ENCODE measurements around the gene PBLD. TPM values are rescaled to one million over a fixed set of nuclear protein-coding genes. Genes with fewer than 3 reads are reported as not detected.
"Not testable (repeated sequence)": the region's sequence is repeated elsewhere in the genome, so short reads cannot be mapped to it uniquely, and the experiment has no call there.

Gene PBLD
- total RNA-seq, 1 experiment from 2014 or later: 3.1 TPM

- no peak for DNase-seq (ENCODE audit: low spot score)
These were observed 1.8 kb downstream of the PBLD start for GRCh38 chr10:68330852-68331454.

- DNase-seq (ENCODE audit: low spot score): no peak
These were observed 3.2 kb downstream of the PBLD start for GRCh38 chr10:68329506-68329861.

DNA sequence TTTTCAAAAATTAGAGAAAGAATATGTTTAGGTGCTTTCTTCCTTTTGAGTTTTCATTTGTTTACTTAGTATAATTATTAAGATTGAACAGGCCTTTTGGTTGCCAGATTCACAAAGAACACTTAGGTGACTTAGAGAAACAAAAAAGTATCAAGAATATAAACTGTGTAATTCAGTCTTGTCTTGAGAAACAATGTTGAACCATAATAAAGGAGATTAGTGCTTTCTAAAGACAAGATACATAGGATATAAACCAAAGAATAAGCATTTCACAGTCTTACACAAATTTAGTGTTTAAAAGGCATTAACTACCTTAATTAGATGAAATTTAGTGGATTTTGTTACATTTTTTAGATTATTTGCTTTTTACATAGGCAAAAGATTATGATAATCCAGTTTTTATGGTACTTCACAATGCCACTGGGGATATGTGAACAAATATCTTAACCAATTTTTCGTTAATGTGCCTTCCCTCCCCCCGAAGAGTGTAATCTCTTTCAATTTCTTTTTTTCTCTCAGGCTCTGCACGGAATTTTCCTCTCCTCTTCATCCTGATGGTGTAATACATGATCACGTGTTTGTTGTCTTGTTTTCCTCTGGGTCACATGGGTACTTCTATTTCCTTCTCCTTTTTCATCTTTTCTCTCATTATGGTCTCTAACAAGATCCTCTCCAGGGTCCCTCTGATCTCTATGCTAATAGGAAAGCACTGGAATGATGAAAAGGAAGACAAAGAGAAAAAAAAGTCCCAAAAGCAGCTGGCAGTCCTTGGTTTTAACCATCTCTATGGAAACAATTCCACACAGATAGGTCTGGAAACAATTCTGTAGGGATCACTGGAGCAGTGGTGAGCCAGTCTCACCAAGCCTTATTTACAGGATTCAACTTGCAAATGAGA is 4.6 kb downstream of the PBLD start:
- DNase-seq (ENCODE audit: low spot score): peak; percentile 78

DNA sequence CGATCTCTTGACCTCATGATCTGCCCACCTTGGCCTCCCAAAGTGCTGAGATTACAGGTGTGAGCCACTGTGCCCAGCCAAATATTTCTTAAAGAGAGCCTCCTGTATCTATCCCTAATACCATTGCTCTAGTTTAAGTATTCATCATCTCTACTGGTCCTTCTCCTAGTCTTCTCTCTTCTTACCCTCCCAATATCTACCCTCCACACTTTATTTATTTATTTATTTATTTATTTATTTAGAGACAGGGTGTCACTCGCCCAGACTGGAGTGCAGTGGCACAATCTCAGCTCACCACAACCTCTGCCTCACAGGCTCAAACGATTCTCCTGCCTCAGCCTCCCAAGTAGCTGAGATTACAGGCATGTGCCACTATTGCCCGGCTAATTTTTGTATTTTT is 8.3 kb downstream of the PBLD start:
- not testable (repeated sequence) for DNase-seq (ENCODE audit: low spot score)

- DNase-seq (ENCODE audit: low spot score): no peak
These were observed 14.2 kb downstream of the PBLD start for GRCh38 chr10:68318331-68319059.

DNA sequence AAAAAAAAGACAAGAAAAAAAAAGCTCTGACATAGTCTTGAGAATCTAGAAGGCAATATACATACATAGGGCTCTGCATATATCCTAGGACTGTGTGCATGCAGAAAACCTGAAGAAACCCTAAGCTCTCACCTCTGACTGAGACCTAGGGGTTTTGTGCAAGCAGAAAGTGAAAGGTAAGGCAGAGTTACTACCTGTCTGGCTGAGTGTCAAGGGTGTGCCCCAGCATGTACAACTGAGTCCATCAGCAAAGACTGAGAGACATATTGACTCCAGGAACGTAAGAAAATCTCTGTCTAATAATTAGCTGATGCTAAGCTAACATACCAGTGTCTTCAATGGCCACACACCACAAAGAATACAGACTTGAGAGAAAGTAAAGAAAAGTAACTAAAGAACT is 17.1 kb downstream of the PBLD start:
- no peak for DNase-seq (ENCODE audit: low spot score)

DNA sequence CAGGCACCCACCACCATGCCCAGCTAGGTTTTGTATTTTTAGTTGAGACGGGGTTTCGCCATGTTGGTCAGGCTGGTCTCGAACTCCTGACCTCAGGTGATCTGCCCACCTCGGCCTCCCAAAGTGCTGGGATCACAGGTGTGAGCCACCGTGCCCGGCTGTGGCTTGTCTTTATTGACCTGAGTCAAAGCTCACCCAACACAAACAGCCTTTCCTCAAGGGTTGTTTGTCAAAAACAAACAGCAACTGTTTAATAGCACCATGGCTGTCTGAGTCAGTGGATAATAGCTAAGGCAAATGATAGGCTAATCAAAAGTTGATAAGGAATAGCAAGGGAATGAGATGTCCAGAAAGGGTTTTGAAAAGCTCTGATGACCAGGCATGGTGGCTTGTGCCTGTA is 17.8 kb downstream of the PBLD start:
- DNase-seq (ENCODE audit: low spot score): not testable (repeated sequence)

- DNase-seq (ENCODE audit: low spot score): no peak
These were observed 22.2 kb downstream of the PBLD start for GRCh38 chr10:68310531-68310930.

DNA sequence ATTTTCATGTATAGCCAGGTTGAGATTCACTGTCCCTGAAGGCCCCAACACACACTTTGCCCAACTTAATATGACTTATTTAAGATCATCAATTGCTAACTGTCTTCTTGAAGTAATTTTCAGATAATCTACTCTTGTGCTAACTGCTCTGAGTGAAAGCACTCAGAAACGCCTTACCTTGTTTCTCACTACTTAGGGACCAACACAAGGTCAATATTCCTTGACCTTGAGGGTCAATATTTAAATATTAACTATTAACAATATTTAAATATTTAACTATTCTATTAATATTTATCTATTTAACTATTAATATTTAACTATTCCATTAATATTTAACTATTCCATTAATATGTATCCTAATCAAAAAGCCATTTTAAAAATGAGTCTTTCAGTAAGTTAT is 26.9 kb downstream of the PBLD start:
- no peak for DNase-seq (ENCODE audit: low spot score)

- no peak for DNase-seq (ENCODE audit: low spot score)
These were observed 28.8 kb downstream of the PBLD start for GRCh38 chr10:68303849-68304412.

- DNase-seq (ENCODE audit: low spot score): no peak
These were observed 29.9 kb downstream of the PBLD start for GRCh38 chr10:68302871-68303270.

GRCh38 chr10:68302503-68302823 is 30.3 kb downstream of the PBLD start:
- DNase-seq (ENCODE audit: low spot score): no peak

DNA sequence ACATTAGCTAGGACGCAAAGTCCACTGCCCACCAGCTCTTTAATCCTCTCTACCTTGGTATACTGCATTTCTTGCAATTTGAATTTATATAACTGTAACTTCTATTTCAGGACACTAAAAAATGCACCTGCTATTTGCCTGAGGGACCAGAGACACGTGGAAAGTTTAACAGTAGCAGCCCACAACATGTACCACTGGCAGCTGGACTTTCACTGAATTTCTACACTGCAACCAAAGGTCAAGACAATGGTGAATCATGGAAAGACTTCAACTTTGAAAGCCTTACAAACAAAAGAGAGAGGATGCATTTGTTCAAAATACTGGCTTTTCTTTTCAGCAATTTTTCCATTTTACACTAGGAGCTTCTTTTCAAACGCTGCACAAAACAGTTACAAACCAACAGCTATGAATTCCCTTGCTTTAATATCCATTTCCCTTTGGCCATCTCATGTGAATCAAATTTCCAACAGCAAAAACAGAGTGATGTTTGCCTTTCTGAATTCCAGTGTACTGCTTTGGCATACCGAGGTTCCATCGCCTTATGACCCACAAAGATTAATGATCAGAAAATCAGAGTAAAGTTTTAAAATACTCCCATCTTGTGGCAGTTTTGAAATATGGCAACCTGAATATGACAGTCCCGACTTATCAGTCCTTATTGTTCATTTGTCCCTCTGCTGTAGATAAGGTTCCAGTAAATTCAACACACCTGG is 30.8 kb downstream of the PBLD start:
- peak; percentile 32 for DNase-seq (ENCODE audit: low spot score)

GRCh38 chr10:68301301-68301700 is 31.4 kb downstream of the PBLD start:
- DNase-seq (ENCODE audit: low spot score): no peak

DNA sequence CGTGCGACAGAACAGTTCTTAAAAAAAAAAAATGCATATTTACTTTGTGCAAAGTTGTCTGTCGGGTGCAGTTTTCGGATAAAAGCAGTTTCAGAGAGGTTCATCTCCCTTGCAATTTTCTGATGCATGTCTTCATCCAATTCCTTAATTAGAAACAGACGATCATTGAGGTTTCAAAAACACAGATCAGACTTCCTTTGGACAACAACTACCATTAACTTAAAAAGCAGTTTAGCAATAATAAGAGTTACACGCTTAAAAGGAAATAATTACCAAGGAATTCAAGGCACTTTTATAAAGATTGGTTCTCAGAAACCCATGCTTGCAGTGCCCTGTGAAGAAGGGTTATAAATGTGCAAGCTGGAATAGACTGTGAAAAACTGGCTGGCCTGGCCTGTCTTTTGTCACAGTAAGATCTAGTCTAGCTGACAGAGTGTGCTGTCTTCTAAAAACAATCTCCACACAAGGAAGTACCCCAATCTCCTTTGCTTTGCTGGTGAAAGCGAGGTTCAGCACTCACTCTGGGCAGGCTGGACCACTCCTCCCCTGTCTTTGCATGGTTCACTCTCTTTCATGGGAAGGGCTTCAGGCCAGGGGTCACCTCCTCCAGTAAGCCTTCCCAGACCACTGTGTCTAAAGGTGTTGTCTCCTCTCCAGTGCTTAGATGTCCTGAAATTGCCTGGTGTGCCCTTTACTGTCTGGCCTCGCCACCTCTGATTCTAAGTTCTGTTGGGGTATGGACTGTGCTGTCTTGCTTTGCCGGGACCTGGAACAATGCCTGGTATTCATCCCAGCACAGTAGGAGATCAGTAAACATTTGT is 35.7 kb downstream of the PBLD start:
- DNase-seq (ENCODE audit: low spot score): no peak

DNA sequence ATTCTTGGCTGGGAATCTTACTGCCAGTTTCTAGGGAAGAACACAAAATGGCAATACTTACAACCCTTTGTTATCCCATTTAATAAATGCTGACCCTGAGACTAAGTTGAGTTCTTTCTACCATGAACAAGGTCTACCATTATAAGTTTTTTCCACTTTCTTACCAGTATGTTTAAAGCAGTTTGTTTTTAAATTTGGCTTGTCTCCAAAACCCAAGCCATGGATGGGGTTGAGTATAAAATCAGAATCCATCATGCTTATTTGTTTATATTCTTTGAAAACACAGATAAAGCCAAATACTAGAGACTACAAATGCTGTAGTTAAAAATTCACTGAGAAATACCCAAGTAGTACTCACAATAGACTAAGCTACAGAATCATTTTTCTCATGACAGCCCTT is 42.0 kb downstream of the PBLD start:
- no peak for DNase-seq (ENCODE audit: low spot score)

- no peak for DNase-seq (ENCODE audit: low spot score)
These were observed 44.0 kb downstream of the PBLD start for GRCh38 chr10:68288717-68289116.

GRCh38 chr10:68284062-68285001 is 48.4 kb downstream of the PBLD start:
- no peak for DNase-seq (ENCODE audit: low spot score)

DNA sequence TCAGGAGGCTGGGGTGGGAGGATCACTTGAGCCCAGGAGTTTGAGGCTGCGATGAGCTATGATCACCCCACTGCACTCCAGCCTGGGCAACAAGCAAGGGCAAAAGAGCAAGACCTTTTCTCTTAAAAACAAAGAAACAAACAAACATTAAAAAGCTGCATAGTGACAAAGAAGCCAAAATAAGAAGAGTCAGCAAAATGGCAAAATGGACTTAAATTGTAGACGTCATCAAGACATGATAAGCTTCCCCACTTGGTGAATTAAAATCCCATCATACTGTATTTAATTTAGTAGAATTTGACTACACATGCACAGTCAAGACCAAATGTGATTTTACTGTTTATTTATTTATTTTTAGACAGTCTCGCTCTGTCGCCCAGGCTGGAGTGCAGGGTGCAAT is 52.0 kb downstream of the PBLD start:
- DNase-seq (ENCODE audit: low spot score): no peak

Measured in H4 (cell line).